ENCODE measurements around the gene SPINDOC. TPM values are rescaled to one million over a fixed set of nuclear protein-coding genes. Genes with fewer than 3 reads are reported as not detected.

Gene SPINDOC
- total RNA-seq, 1 experiment from 2014 or later, result 96.4 TPM

- in situ Hi-C loops (cut with HindIII; ENCODE audit: low sequenced_read_pairs), result no loop called here
- DNase-seq (ENCODE audit: low spot score), result no peak
Measured at GRCh38 chr11:63872800-63873197, 59.5 kb downstream of the SPINDOC start.

DNA sequence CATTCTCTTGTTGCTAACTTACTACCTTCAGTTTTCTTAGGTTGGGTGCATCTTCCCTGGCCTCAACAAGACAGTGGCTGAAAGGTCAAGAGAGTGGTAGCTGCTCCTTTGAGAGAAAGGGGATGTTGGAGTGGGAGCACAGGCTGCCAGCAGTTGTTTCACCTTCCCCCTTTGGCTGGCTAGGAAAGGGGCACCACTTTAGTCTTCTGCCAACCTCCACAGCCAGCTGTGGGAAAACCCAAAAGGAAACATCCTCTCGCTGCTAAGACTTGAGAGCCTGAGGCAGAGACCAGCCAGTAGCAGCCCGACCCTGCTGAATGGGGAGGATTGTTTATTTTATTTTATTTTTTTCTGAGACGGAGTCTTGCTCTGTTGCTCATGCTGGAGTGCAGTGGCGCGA lies 60.1 kb downstream of the SPINDOC start:
- in situ Hi-C loops (cut with HindIII; ENCODE audit: low sequenced_read_pairs), result no loop called here

DNA sequence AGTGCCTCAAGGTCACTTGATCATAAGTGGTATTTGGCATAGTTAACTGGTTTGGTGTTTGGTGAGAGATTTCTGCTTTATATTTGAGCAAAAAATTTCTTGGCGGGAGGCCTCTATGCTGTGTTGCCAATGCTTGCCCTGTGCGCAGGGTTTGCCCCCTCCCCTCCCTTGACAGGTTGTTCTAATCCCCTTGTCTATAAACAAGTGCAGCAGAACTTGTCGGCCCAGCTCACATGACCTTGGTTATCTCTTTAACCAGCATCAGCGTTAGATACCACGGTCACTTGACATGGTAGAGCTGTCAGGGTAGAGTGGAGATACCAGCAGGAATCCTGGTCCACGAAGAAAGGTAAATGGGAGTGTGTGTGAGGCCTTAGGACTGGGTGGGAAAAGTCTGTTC lies 61.3 kb downstream of the SPINDOC start:
- in situ Hi-C loops (cut with HindIII; ENCODE audit: low sequenced_read_pairs), result no loop called here
- no peak for DNase-seq (ENCODE audit: low spot score)

More for the DNA sequence above, 60.1 kb downstream of the SPINDOC start:
- DNase-seq (ENCODE audit: low spot score), result no peak

GRCh38 chr11:63875506-63876065 lies 62.3 kb downstream of the SPINDOC start:
- no peak for DNase-seq (ENCODE audit: low spot score)
- in situ Hi-C loops (cut with HindIII; ENCODE audit: low sequenced_read_pairs), result no loop called here

DNA sequence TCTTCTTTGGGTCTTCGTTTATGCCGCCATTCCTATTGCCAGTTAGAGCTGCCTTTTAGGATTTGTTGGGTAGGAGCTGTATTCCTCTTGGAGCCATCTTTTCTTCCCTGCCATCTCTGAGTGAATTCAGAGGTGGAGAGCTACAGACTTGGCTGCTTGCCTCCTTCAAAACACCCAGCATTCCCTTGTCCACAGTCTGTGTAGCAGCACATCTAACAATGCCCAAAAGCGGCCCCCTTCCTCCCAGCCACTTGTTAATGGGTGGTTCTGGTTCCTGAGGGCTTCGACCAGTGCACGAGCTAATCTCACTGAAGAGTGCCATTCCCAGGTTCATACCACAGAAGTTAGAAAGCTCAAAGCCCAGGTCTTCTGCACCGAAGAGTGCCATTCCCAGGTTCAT lies 63.4 kb downstream of the SPINDOC start:
- DNase-seq (ENCODE audit: low spot score), result no peak
- in situ Hi-C loops (cut with HindIII; ENCODE audit: low sequenced_read_pairs), result no loop called here

Other genes with a start within 250 kb of the SPINDOC start
- 19.6 and 26.9 TPM in 2 replicates for gene PLAAT3, start 199.0 kb upstream of the SPINDOC start, total RNA-seq (2014; rRNA removed; shearing (Covaris generic))
- gene ATL3, start 142.1 kb upstream of the SPINDOC start, total RNA-seq (2014; rRNA removed; shearing (Covaris generic)), result 26.0 and 40.0 TPM in 2 replicates
- 78.3 and 80.5 TPM in 2 replicates for gene RTN3, start 132.0 kb upstream of the SPINDOC start, total RNA-seq (2014; rRNA removed; shearing (Covaris generic))
- gene ZFTA, start 44.7 kb upstream of the SPINDOC start, total RNA-seq (2014; rRNA removed; shearing (Covaris generic)), result 41.1 and 42.6 TPM in 2 replicates
- gene MARK2, start 25.7 kb downstream of the SPINDOC start, total RNA-seq (2014; rRNA removed; shearing (Covaris generic)), result 21.0 and 22.5 TPM in 2 replicates
- gene RCOR2, start 103.7 kb downstream of the SPINDOC start, total RNA-seq (2014; rRNA removed; shearing (Covaris generic)), result 53.3 and 54.9 TPM in 2 replicates
- 44.2 and 50.7 TPM in 2 replicates for gene NAA40, start 125.5 kb downstream of the SPINDOC start, total RNA-seq (2014; rRNA removed; shearing (Covaris generic))
- gene COX8A, start 161.2 kb downstream of the SPINDOC start, total RNA-seq (2014; rRNA removed; shearing (Covaris generic)), result 499 and 536 TPM in 2 replicates
- 123 and 143 TPM in 2 replicates for gene OTUB1, start 173.0 kb downstream of the SPINDOC start, total RNA-seq (2014; rRNA removed; shearing (Covaris generic))
- not detected in 2 replicates for gene FLRT1, start 222.5 kb downstream of the SPINDOC start, total RNA-seq (2014; rRNA removed; shearing (Covaris generic))